GM12801 (cell line): ENCODE results near the gene NR2F1-AS1.

Source experiments
- TF ChIP-seq, protein P1 (sequence below): IDR thresholded peaks from one replicate; pipeline ENCODE4 v1.5.1; 2011; ENCODE audit warnings: control low read depth; ENCODE audit not compliant: insufficient read length; ENCODE audit errors: extremely low read depth

Gene NR2F1-AS1

DNA sequence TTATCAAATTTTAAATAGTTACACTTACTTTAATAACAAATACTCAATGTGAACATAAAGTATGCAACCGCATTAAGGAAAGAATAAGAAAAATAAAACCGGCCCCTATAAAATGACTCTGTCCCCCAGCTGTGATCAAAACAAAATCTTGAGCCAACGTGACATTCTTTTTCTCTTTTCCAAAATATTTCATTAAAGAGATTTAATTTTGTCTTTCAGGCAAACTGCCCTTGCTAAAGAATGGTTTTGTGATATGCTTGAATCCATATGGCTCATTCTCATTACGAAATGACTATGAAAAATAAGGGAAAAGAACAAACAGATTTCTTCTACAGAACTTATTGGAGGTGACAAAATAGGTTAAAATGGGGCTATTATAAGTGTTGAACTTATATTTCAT, 197.0 kb downstream of the NR2F1-AS1 start:
- TF ChIP-seq, protein P1, sequence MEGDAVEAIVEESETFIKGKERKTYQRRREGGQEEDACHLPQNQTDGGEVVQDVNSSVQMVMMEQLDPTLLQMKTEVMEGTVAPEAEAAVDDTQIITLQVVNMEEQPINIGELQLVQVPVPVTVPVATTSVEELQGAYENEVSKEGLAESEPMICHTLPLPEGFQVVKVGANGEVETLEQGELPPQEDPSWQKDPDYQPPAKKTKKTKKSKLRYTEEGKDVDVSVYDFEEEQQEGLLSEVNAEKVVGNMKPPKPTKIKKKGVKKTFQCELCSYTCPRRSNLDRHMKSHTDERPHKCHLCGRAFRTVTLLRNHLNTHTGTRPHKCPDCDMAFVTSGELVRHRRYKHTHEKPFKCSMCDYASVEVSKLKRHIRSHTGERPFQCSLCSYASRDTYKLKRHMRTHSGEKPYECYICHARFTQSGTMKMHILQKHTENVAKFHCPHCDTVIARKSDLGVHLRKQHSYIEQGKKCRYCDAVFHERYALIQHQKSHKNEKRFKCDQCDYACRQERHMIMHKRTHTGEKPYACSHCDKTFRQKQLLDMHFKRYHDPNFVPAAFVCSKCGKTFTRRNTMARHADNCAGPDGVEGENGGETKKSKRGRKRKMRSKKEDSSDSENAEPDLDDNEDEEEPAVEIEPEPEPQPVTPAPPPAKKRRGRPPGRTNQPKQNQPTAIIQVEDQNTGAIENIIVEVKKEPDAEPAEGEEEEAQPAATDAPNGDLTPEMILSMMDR: no peak

DNA sequence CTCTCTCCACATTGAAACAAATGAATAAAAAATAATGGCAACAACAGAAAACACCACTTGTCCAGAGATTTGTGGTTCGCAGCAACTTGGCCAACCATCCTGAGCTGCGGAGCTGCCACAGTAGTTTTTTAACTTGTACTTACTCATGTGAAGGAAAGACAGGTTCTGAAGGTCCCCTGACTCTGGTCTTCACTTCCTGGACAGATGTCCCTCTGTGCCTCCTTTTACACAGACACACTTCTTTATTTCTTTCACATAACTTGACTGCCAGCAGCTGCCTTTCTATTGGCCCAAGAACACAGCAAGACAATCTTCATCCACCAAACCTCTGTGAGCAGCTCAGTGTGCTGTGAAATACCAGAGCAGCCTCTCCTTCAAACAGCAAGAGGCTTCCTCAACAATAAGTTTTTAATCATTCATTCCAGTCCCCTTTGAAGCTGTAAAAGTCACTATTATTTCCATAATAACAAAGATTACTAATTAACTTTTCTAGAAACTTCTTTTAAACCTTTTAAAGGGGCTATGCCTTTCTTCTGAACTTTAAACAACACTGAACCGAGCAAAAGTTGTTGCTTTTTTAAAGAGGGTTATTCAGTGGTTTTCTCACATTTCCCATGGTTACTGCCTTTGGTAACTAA, 198.7 kb downstream of the NR2F1-AS1 start:
- TF ChIP-seq, protein P1: no peak

DNA sequence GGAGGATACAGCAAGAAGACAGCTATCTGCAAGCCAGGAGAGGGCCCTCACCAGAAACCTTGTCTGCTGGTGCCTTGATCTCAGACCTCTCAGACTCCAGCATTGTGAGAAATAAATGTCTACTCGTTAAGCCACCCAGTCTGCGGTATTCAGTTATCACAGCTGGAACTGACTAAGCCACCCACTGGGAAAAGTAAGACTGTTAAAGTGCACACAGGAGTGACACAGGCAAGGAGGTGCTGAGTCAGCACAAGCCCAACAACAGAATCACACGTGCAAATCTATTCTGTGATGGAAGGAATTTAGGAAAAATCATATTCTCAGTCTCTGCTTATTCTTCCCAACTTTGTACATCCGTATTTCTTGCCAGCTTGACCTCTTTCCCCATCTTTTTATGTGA, 200.0 kb downstream of the NR2F1-AS1 start:
- TF ChIP-seq, protein P1: no peak

DNA sequence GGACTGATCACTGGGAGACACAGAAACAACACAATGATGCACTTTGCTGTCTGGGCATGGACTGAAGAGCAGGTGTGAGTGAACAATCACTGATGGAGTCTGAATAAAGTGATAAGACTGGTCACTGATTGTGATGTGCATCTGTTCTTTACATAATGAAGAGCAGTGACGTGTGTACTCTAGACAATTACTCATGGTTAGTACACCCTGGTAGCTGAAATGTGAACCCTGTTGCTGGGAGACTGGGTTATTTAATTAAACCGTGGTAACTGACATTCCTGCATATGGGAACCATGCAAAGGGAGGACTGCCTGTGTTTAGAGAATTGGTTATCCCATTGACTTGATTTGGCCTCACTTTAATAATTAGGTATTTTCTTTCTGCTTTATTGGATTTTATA, 202.9 kb downstream of the NR2F1-AS1 start:
- TF ChIP-seq, protein P1: no peak

DNA sequence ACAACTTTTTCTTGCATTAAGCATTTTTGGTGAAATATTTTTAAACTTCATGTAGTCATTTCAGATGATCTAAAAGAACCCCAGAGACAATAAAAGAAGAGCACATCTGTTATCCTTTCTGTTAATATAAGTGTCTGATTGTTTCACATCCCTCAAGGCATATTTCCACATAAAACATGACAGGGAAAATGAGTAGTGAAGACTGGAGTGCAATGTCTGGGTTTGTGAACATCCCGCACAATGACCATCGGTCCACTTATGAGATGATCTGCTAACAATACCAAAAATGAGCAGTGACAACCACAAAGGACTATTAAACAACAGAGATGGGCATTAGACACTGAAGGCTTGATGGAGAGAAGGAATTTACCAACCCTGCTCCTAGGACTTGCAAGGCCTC, 209.1 kb downstream of the NR2F1-AS1 start:
- TF ChIP-seq, protein P1: no peak

DNA sequence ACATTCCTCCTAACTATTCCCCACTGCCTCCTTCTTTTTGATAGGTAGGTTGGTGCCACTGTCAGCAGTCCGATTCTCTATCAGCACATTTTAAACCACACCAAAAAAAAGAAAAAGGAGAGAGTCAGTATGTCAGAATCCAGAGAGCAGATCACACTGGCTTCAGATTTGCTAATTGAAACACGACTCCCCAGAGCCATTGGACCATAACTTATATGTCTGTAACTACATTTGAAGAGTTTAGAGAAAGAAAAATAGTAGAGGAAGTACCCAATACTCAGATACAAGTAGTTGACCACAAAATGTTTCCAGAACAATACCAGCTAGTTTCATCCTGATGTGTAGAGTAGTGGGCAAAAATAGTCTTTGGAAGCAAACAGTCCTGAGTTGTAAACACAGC, 216.6 kb downstream of the NR2F1-AS1 start:
- TF ChIP-seq, protein P1: no peak

DNA sequence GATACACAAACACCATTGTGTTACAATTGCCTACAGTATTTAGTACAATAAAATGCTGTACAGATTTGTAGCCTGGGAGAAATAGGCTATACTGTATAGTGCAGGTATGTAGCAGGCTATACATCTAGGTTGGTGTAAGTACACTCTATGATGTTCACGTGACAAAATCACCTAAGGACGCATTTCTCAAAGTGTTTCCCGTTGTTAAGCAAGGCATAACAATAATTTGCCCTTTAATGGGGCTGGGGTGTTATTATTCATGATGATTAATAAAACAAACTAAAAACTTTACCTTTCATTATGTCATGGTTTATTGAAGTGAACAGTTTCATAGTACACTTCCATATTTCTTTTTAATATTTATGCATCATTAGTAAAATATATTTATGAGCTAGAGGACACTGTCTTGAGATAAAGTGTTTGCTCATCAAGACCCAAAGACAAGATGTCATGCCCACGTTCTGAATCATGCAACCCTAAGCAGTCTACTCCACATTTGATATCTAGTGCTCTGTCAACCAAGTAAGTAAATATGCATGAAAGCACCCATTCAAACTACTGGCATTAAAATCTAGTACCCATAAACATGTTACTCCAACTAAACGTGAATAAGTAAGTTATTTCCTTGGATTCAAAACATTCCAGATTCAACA, 220.5 kb downstream of the NR2F1-AS1 start:
- TF ChIP-seq, protein P1: no peak
